ENCODE measurements around the gene B9D1.

Gene B9D1

DNA sequence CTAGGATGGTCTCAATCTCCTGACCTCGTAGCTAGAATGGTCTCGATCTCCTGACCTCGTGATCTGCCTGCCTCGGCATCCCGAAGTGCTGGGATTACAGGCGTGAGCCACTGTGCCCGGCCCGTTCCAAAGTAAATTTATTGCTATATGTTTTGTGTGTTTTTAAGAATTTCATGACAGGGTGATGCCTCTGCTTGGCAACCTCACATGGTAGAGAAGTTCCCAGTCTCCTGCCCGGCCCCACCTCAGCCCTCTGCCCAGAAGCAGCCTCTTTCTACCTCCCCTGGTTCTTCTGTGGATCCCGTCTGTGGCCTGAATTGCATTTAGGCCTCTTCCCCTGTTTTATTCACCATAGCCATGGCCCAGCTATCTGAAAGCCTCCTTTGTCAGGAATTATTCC is 55.0 kb downstream of the B9D1 start:
- no peak for TF ChIP-seq CTCF (IDR thresholded peaks at IDR 0.05)
- Histone ChIP-seq H3K4me3 (no peak overlapping the region), H3K27ac (no peak overlapping the region)
- DNase-seq (ENCODE audit: low spot score), result no peak

GRCh38 chr17:19306160-19307111 is 56.1 kb downstream of the B9D1 start:
- TF ChIP-seq CTCF (IDR thresholded peaks at IDR 0.05), result no peak
- DNase-seq (ENCODE audit: low spot score), result no peak
- Histone ChIP-seq H3K27ac (no peak overlapping the region), H3K4me3 (no peak overlapping the region)

DNA sequence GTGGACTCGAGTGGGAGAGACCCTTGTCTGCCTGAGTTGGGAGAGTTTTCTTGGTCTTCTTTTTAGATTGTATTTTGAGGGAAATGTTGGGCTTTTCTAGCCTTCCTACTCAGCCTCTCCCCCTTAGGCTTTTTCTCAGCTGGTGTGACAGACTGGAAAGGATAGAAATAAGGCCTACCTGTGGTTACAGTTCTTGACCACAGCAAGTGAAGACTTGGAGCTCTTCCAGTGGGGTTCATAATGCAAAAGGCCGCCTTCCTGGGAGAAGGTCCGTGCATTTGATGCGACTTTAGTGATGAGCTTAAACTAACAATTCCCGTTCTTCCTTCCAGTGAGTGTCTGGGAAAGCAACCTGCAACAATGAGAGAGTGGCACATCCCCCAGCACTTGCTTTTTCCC is 56.8 kb downstream of the B9D1 start:
- no peak for DNase-seq (ENCODE audit: low spot score)
- no peak overlapping the region for H3K4me3 ChIP-seq
- no peak for TF ChIP-seq CTCF (IDR thresholded peaks at IDR 0.05)
- H3K27ac ChIP-seq, result no peak overlapping the region

DNA sequence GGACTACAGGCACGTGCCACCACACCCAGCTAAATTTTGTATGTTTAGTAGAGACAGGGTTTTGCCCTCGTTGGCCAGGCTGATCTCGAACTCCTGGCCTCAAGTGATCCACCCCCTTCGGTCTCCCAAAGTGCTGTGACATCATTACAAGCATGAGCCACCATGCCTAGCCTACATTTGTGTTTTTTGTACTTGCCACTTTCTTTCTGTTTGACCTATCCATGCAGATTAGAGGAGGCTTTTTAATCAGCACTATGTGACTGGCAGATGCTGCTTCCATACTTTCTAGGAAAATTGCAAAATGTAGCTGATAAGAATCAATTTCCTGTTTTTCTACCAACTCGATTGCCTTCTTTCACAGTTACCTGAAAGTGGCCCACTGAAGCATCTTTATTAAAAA is 57.3 kb downstream of the B9D1 start:
- no peak for TF ChIP-seq CTCF (IDR thresholded peaks at IDR 0.05)
- Histone ChIP-seq H3K27ac (no peak overlapping the region), H3K4me3 (no peak overlapping the region)
- DNase-seq (ENCODE audit: low spot score), result no peak

GRCh38 chr17:19304751-19305150 is 57.8 kb downstream of the B9D1 start:
- no peak for TF ChIP-seq CTCF (IDR thresholded peaks at IDR 0.05)
- no peak overlapping the region for H3K27ac ChIP-seq
- no peak for DNase-seq (ENCODE audit: low spot score)
- no peak overlapping the region for H3K4me3 ChIP-seq

- H3K27ac ChIP-seq, result no peak overlapping the region
- no peak for DNase-seq (ENCODE audit: low spot score)
- no peak for TF ChIP-seq CTCF (IDR thresholded peaks at IDR 0.05)
Measured at GRCh38 chr17:19304209-19304608, 58.3 kb downstream of the B9D1 start.

GRCh38 chr17:19303367-19303776 is 59.2 kb downstream of the B9D1 start:
- H3K27ac ChIP-seq, result peak overlapping the region in 1 of 2 donors; percentile 16

More at GRCh38 chr17:19304209-19304608, 58.3 kb downstream of the B9D1 start:
- no peak overlapping the region for H3K4me3 ChIP-seq

More at GRCh38 chr17:19303367-19303776, 59.2 kb downstream of the B9D1 start:
- DNase-seq (ENCODE audit: low spot score), result no peak
- TF ChIP-seq CTCF (IDR thresholded peaks at IDR 0.05), result no peak
- H3K4me3 ChIP-seq, result no peak overlapping the region

Data from coronary artery (tissue), 2 donors.